Fibroblast of skin of abdomen (primary cell): Measurements from ENCODE around the gene PMP22.
"Not testable (repeated sequence)": the region's sequence is repeated elsewhere in the genome, so short reads cannot be mapped to it uniquely, and the experiment has no call there.

Source experiments
- DNase-seq: peaks from one replicate; pipeline ENCODE4 v3.0.0-alpha.2; 2013

PMP22 gene

GRCh38 chr17:15250135-15250860 is 14.8 kb downstream of the PMP22 start:
- DNase-seq, result no peak

DNA sequence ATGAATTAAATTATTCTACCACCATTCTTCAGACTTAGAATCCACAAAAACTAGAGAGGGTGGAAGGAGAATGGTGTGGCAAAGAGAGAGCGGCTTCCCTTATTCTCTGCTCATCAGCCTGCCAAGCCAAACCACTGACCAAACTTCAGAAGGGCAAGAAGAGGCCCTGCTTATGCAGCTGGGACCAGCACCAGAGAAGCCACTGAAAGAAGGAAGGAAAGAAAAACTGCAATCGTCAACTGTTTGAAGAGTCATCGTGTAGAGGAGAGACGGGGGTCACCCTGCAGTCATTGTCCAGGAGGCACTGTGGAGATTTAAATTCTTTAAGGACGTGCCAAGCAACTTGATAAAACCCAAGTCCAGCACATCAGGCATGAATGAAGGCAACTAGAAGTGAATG is 15.6 kb downstream of the PMP22 start:
- DNase-seq, result no peak

GRCh38 chr17:15247891-15248529 is 17.1 kb downstream of the PMP22 start:
- no peak for DNase-seq

DNA sequence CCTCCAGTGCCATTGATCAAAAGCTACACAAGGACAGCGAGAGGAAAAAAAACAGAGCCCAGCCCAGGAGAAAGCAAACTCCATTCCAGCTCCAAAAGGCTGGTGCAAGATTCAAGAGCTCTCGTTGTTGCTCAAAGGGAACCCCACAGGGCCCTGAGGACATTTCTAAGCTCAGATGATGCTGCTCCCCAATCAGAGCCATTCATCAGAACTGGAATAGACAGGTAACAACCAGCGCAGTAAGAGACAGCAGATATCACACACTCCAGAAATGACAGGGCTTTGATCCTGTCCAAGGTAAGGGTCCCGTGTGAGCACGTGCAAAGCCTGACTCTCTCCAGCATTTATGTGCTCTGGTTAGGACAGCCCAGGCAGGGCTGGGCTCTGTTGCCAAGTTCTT is 20.1 kb downstream of the PMP22 start:
- DNase-seq, result no peak

GRCh38 chr17:15240644-15241043 is 24.5 kb downstream of the PMP22 start:
- peak; percentile 20 for DNase-seq

DNA sequence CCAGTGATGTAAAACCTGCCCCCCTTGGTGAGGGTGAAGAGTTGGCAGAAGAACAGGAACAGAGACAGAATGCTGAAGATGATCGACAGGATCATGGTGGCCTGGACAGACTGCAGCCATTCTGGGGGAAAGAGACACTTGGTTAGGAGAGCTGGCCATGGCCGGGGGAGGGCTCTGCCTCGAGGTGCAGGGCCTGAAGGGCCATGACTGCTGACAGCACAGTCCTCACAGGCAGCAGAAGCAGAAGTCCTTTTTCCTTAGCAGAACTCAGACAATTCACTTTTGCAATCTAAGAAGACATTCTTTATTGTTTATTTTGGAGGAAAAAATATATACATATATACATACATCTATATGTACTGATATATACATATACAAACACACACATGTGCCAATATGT is 25.6 kb downstream of the PMP22 start:
- DNase-seq, result no peak

GRCh38 chr17:15238676-15239422 is 26.3 kb downstream of the PMP22 start:
- no peak for DNase-seq

- DNase-seq, result no peak
Observed at GRCh38 chr17:15238057-15238456, 27.1 kb downstream of the PMP22 start.

DNA sequence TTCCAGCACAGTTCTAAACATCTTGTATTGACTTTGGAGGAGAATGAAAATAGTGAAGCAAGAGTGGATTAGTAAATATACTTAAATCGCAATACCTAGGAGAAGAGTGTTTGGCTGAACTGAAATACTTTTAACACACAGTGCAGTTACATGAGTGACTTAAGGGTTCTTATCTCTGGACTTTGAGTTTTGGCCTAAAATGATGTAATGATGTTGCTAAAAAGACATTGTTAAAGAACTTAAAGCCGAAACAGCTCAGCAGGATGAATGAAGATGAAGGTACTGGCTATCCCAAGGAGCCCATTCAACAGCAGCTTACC is 28.1 kb downstream of the PMP22 start:
- no peak for DNase-seq

- peak; percentile 9 for DNase-seq
Observed at GRCh38 chr17:15236281-15237105, 28.6 kb downstream of the PMP22 start.

GRCh38 chr17:15233971-15234370 is 31.2 kb downstream of the PMP22 start:
- no peak for DNase-seq

DNA sequence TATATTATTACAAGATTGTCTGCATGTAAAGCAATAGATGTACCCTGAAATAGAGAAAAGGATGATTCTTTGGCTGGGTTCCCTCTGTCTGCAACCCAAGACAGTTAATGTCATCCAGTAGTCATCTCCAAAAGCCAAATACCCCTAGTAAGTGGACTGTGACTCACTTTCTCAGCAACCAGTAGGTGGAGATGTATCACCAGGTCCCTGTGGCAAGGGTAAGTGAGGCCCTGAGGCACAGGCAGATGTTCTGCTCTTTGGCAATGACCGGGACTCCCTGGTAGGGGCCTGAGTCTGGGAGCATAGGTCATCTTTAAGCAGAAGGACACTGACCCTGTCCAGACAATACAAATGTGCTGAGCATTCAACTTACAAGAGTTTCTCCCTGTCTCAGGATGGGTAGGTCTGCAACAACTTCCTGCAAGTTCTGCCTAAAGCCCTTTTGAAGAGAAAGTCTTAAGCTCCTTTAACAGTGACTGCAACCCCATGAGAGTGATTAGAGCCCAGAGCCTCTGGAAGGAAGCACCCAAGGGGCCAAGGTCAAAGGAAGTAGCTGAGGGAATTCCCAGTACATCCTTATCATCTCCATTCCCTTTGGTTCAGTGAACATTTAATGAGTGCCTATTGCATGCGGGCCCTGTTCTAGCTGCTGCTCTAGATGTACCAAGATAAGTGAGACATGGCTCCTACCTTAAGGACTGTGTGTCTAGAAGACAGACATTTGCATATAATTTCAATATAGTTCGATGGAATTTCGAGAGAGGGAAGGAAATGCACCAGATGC is 31.9 kb downstream of the PMP22 start:
- peak; percentile 47 for DNase-seq

- DNase-seq, result no peak
Observed at GRCh38 chr17:15232517-15232915, 32.6 kb downstream of the PMP22 start.

GRCh38 chr17:15231851-15232516 is 33.1 kb downstream of the PMP22 start:
- DNase-seq, result no peak

DNA sequence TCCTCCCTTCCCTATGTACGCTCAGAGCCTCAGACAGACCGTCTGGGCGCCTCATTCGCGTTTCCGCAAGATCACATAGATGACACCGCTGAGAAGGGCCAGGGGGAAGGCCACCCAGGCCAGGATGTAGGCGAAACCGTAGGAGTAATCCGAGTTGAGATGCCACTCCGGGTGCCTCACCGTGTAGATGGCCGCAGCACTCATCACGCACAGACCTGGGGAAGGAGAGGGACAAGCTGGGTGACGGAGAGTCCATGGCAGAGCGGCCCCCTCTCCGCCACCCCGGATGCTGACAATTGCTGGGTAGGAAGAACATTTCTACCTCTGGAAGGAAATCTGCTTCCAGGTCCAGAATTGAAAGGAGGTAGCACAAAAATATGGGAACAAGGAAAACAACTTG is 34.3 kb downstream of the PMP22 start:
- DNase-seq, result no peak

DNA sequence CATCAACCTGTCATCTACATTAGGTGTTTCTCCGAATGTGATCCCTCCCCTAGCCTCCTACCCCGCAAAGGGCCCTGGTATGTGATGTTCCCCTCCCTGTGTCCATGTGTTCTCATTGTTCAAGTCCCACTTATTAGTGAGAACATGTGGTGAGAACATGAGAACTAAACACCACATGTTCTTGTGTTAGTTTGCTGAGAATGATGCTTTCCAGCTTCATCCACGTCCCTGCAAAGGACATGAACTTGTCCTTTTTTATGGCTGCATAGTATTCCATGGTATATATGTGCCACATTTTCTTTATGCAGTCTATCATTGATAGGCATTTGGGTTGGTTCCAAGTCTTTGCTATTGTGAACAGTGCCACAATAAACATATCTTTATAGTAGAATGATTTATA is 43.3 kb downstream of the PMP22 start:
- not testable (repeated sequence) for DNase-seq

DNA sequence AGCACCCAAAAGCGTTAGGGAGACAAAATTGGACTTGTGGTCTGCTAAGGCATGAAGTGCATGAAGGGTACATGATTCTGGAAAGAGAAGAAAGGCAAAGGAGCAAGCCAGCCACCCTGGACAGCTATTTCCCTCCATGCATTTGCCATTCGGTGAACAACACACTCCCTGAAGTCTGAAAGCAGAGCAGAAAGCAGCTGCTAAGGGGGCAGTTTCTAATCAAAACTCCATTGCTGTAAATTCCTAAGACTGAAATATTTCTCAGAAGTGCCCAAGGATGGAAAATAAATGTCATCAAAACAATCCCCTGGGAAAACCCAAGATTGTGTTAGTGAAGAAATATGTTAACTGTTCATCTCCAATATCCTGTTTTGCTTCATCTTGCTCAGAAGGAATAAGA is 44.3 kb downstream of the PMP22 start:
- peak; percentile 72 for DNase-seq

GRCh38 chr17:15216481-15216880 is 48.6 kb downstream of the PMP22 start:
- DNase-seq, result no peak

DNA sequence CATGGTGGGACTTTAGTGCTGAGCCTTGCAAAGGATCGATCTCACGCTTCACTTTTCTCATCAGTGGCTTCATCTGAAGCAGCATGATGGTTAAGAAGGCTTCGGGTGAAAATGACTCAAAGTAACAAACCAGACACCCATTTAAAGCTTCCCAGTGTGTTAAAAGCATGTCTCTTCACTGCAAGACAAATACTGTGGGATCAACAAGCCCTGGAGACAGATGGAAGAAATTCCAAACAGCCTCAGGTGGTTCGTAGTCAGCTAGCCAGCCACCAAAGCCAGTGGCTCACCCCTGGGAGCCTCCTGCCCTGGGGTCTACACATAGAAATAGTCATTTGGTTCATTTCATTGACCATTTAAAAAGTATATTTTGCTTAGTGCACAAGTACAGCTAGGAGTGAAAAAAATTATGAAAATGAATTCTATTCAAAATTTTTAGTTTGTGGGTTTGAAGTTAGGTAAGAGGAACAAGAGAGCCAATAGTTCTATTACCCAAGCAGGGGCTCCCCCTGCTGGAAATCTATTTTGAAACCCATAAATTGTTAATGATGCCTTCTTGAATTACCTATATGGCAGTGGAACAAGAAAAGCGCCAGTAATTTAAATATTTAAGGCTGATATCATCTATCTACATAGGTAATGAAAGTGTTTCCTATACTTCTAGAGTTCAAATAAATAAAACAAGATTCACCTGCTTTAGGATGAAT is 51.6 kb downstream of the PMP22 start:
- DNase-seq, result peak; percentile 34

DNA sequence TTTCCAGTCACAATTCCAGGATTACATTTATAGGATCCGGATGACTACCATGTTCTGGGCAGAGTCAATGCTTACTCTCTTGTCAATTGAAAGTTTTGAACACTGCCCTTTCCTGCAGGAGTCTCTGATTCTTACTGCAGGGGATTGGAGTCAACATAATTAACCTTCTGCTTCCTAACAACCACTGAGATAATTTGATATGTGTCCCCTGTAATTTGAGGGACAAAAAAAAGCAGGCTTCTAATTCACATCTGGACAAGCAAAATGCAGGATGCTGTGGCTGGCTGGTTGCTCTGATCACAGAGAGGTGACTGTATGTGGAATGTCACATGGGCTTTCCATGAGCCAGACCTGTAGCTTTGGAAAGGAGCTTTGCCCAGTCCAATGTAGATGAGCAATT is 54.9 kb downstream of the PMP22 start:
- no peak for DNase-seq

DNA sequence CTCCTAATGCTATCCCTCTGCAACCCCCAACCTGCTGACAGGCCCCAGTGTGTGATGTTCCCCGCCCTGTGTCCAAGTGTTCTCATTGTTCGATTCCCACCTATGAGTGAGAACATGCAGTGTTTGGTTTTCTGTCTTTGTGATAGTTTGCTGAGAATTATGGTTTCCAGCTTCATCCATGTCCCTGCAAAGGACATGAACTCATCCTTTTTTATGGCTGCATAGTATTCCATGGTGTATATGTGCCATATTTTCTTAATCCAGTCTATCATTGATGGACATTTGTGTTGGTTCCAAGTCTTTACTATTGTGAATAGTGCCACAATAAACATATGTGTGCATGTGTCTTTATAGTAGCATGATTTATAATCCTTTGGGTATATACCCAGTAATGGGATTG is 62.1 kb downstream of the PMP22 start:
- not testable (repeated sequence) for DNase-seq
